T-helper 1 cell treated with Interleukin-12 subunit alpha and Interleukin-12 subunit beta and Interleukin-4 antibody, amounts not matched to agents 30 μg/mL and 1 μg/mL, for 36 hours (primary cell): ENCODE measurements around the gene DOK7.

ENCODE experiments used
- H3K27ac Mint-ChIP-seq: one replicate; pipeline ENCODE4 v1.8.0; 2021; ENCODE audit warnings: mild to moderate bottlenecking, mixed read lengths
- H3K27me3 Mint-ChIP-seq: one replicate; pipeline ENCODE4 v1.8.0; 2021; ENCODE audit warnings: low read depth, mixed read lengths
- H3K36me3 Mint-ChIP-seq: one replicate; pipeline ENCODE4 v1.8.0; 2021; ENCODE audit warnings: low read depth, mixed read lengths
- H3K4me1 Mint-ChIP-seq: one replicate; pipeline ENCODE4 v1.8.0; 2021; ENCODE audit warnings: low read depth, mixed read lengths
- H3K4me3 Mint-ChIP-seq: one replicate; pipeline ENCODE4 v1.8.0; 2021; ENCODE audit warnings: mild to moderate bottlenecking, moderate library complexity, mixed read lengths
- H3K9me3 Mint-ChIP-seq: one replicate; pipeline ENCODE4 v1.8.0; 2021; ENCODE audit warnings: mixed read lengths

The DOK7 gene

DNA sequence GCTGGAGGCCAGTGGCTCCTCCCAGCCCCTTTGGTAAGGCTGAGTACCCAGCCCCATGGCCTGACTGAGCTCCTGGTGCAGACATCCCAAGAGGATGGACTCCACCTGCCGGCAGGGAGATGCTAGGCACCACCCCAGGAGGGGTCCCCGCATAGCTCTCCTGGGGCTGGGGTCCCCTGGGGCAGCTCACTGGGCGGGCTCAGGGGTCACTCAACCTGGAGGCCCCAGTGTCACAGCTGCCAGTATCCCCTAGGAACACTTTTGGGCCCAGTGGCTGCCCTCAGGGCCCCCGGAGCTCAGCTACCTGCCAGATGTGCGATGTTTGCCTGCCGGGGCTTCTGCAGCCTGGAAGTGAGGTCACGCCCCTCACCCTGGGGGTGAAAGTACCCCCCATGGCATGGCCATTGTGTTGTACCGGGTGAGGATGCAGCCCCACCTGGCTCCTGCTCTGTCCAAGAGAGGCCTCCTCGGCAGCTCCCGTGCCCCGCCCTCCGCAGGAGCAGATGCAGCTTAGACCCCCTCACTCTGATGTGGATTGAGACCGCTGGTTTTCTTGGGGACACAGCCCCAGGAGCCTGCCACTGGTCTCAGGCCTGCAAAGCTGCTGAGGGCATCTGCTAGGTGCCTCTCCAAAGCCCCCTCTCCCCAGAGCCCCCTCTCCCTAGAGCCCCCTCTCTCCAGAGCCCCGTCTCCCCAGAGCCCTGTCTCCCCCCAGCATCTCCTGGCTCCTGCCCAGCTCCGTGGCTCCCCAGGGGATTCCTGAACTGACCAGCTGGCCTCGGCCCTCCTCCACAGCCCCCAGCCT, 28.0 kb upstream of the DOK7 start:
- no peaks in the 10 kb centered on the region for H3K4me1 Mint-ChIP-seq
- H3K9me3 Mint-ChIP-seq, result no peaks in the 10 kb centered on the region
- no peak overlapping the region for H3K4me3 Mint-ChIP-seq
- H3K27ac Mint-ChIP-seq, result no peak overlapping the region
- no peaks in the 10 kb centered on the region for H3K27me3 Mint-ChIP-seq
- H3K36me3 Mint-ChIP-seq, result no peaks in the 10 kb centered on the region

- Mint-ChIP-seq H3K36me3 (no peaks in the 10 kb centered on the region), H3K27me3 (no peaks in the 10 kb centered on the region), H3K9me3 (no peaks in the 10 kb centered on the region), H3K4me1 (no peaks in the 10 kb centered on the region), H3K4me3 (no peak overlapping the region), H3K27ac (no peak overlapping the region)
Measured at GRCh38 chr4:3435686-3435956, 27.5 kb upstream of the DOK7 start.

GRCh38 chr4:3436048-3436797, 26.9 kb upstream of the DOK7 start:
- no peaks in the 10 kb centered on the region for H3K4me1 Mint-ChIP-seq
- no peak overlapping the region for H3K4me3 Mint-ChIP-seq
- no peaks in the 10 kb centered on the region for H3K36me3 Mint-ChIP-seq
- H3K27ac Mint-ChIP-seq, result no peak overlapping the region
- H3K9me3 Mint-ChIP-seq, result no peaks in the 10 kb centered on the region
- no peaks in the 10 kb centered on the region for H3K27me3 Mint-ChIP-seq

DNA sequence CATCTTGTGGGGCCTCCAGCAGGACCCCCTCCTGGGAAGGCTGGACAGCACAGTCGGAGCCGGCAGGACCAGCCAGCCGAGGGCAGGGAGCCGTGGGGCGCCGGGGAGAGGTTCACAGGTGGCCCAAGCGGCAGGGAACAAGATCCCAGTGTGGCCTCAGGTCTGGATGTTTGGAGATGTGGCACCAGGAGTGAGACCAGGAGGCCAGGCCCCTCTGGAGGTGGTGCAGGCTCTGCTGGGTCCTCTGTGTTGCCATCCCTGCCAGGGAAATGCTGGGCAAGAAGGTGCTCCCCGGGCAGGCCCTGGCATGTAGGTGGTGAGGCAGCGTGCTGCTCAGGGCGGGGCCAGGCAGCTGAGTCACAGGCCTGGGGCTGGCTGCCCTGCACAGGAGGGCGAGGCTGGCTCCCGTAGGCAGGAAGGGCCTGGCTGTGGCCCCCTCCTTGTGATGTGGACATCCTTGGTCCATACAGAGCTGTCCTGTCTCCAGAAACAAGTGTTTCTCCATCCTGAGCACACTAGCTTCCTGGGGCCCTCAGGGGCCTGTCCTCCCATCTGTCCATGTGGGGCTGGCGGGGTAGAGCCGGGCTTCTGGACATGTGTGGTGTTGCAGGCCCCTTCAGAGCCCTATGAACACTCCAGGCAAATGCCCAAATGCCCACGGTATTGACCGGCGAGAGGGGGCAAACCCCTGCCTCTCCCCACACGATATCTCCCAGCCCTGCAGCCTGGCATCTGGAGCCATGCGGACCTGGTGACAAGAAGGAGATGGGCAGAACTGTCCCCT, 26.1 kb upstream of the DOK7 start:
- Mint-ChIP-seq H3K36me3 (no peaks in the 10 kb centered on the region), H3K9me3 (no peaks in the 10 kb centered on the region), H3K4me1 (no peaks in the 10 kb centered on the region), H3K4me3 (no peak overlapping the region), H3K27me3 (no peaks in the 10 kb centered on the region), H3K27ac (no peak overlapping the region)

DNA sequence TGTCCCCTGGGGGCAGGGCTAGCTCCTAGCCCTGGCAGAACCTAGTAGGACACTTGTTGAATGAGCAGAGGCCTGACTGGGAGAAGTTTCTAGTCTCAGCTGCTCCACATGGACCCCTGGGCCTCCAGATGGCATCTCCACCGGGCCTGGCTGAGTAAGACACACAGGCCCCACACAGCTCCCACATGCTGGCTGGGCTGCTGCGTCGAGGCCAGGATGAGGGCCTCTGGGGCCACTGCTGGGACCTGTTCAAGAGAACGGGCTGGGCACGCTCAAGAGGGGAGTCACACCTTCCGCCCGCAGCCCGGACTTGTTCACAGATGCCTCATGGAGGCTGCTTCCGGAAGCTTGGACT, 25.5 kb upstream of the DOK7 start:
- Mint-ChIP-seq H3K4me1 (no peaks in the 10 kb centered on the region), H3K27me3 (no peaks in the 10 kb centered on the region), H3K27ac (no peak overlapping the region), H3K9me3 (no peaks in the 10 kb centered on the region), H3K4me3 (no peak overlapping the region), H3K36me3 (no peaks in the 10 kb centered on the region)

- Mint-ChIP-seq H3K4me3 (no peak overlapping the region), H3K36me3 (no peaks in the 10 kb centered on the region), H3K9me3 (no peaks in the 10 kb centered on the region), H3K27me3 (no peaks in the 10 kb centered on the region), H3K27ac (no peak overlapping the region), H3K4me1 (no peaks in the 10 kb centered on the region)
Measured at GRCh38 chr4:3437998-3438846, 24.9 kb upstream of the DOK7 start.

DNA sequence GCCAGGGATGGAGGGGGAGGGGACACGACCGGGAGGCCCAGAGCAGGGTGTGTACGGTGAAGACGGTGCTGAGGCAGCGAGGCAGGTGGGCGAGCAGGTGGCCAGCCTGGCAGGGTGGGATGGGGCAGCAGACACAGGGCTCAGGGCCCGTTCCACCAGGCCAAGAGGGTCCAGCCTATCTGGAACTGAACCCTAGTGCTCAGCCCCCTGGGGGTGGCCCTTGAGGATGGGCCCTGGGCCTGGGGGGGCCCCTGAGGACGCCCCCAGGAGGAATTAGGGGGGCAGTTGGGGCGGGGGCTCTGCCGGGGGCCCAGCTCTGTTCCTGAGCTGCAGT, 24.3 kb upstream of the DOK7 start:
- H3K4me3 Mint-ChIP-seq, result no peak overlapping the region
- no peaks in the 10 kb centered on the region for H3K27me3 Mint-ChIP-seq
- no peaks in the 10 kb centered on the region for H3K9me3 Mint-ChIP-seq
- H3K4me1 Mint-ChIP-seq, result no peaks in the 10 kb centered on the region
- H3K36me3 Mint-ChIP-seq, result no peaks in the 10 kb centered on the region
- H3K27ac Mint-ChIP-seq, result no peak overlapping the region

DNA sequence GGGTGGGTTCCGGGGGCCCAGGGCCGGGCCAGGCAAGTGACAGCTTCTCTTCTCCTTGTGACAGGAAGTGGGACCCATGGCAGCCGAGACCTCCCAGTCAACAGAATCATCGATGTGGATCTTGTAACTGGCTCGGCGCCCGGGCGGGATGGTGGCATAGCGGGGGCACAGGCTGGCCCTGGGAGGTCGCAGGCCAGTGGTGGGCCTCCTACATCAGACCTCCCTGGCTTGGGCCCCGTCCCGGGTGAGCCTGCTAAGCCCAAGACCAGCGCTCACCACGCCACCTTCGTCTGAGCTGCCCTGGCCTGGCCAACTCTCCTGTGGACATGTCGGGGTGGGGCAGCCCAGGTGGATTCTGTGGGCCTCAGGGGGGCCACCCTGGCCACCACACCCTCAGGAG, 23.7 kb upstream of the DOK7 start:
- Mint-ChIP-seq H3K27me3 (no peaks in the 10 kb centered on the region), H3K9me3 (no peaks in the 10 kb centered on the region), H3K4me1 (no peaks in the 10 kb centered on the region), H3K36me3 (no peaks in the 10 kb centered on the region), H3K27ac (no peak overlapping the region), H3K4me3 (no peak overlapping the region)

DNA sequence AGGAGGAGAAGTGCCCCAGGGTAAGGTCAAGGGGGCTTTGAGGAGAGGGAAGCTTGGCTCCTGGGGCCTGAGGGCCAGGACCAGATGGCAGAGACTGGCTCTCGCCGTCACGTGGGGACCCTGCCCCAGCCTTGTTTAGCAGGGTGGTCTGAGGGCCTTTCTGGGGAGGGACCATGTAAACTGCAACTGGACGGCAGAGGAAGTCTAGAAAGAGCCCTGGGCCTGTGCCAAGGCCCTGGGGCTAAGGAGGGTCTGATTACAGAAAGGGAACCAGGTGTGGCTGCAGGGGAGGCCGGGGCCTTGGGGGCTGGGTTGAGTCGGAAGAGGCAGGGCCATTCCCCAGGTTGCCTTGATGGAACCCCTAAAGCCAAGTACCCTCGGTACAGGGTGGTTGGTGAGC, 23.1 kb upstream of the DOK7 start:
- Mint-ChIP-seq H3K27ac (no peak overlapping the region), H3K27me3 (no peaks in the 10 kb centered on the region), H3K4me1 (no peaks in the 10 kb centered on the region), H3K4me3 (no peak overlapping the region), H3K9me3 (no peaks in the 10 kb centered on the region), H3K36me3 (no peaks in the 10 kb centered on the region)

DNA sequence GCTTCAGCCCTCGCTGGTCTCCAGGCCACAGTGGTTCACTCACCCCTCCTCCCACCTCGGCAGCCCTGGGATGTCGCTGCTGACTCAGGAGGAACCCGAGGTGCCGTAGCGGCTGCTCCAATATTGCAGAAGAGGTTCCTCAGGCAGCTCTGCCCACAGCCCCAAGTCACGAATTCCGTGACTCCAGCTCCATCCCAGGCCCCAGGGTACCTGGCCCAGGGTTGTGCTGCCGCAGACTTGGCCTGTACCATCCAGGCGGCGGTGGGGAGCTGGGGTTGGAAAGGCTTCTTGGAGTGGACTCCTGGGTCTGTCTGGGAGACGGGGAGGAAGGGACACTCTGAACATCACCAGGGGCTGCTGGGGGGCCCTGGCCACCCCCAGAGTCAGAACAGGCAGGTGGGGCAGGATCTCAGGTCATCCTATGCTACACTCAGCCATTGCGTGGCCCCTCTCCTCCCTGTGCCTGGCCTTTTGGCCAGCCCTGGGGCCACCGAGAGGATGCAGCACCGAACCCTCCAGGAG, 22.1 kb upstream of the DOK7 start:
- no peaks in the 10 kb centered on the region for H3K27me3 Mint-ChIP-seq
- no peak overlapping the region for H3K27ac Mint-ChIP-seq
- H3K4me1 Mint-ChIP-seq, result no peaks in the 10 kb centered on the region
- H3K36me3 Mint-ChIP-seq, result no peaks in the 10 kb centered on the region
- no peak overlapping the region for H3K4me3 Mint-ChIP-seq
- H3K9me3 Mint-ChIP-seq, result no peaks in the 10 kb centered on the region

DNA sequence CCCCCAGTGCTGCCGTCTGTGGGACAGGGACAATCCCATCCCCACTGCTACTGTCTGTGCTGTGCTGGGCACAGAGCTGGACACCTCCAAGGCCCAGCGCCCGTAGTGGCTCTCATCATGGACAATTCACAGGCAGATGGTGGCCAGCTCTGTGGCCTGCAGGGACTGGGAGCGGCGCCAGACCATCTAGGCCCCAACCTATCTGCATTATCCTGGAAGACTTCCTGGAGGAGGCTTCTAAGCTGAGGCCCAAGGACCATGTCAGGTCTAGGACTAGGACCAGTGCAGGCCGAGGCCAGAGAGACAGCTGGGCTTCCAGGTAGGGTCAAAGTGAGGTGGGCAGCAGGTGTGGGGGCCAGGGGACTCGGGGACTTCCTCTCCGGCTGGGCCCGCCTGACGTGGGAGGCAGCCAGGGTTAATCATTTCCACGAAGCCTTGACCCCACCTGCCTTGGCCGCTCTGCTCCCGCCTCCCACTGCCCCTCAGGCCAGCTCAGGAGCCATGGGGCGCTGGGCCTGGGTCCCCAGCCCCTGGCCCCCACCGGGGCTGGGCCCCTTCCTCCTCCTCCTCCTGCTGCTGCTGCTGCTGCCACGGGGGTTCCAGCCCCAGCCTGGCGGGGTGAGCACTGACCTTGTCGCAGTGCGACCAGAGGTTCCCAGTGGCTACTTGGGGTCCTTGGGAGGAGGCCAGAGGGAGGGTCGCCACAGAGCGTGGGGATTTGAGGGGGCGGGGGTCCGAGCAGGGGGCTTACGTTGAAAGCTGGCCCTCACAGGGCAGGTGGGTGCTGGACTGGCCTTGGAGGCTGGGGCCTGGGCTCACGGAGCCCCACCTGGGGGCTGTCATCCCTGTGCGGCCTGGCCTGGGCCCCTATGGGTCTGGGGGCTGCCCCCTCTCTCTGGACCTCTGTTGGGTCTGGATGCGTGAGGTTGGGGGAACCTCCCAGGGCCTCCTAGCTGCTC, 21.3 kb upstream of the DOK7 start, which contains the start of gene HGFAC:
Gene HGFAC, plus strand, starts transcription at position 468 of the 959 bp plus-strand sequence. Its CDS starts 34 bp downstream, at position 502.
- H3K4me1 Mint-ChIP-seq, result no peaks in the 10 kb centered on the region
- H3K36me3 Mint-ChIP-seq, result no peaks in the 10 kb centered on the region
- no peak within 1 kb of the TSS for H3K27ac Mint-ChIP-seq
- H3K4me3 Mint-ChIP-seq, result no peak within 1 kb of the TSS
- H3K27me3 Mint-ChIP-seq, result no peaks in the 10 kb centered on the region
- no peaks in the 10 kb centered on the region for H3K9me3 Mint-ChIP-seq

GRCh38 chr4:3442460-3442958, 20.6 kb upstream of the DOK7 start:
- Mint-ChIP-seq H3K4me1 (no peaks in the 10 kb centered on the region), H3K4me3 (no peak overlapping the region), H3K36me3 (no peaks in the 10 kb centered on the region), H3K27ac (no peak overlapping the region), H3K27me3 (no peaks in the 10 kb centered on the region), H3K9me3 (no peaks in the 10 kb centered on the region)

DNA sequence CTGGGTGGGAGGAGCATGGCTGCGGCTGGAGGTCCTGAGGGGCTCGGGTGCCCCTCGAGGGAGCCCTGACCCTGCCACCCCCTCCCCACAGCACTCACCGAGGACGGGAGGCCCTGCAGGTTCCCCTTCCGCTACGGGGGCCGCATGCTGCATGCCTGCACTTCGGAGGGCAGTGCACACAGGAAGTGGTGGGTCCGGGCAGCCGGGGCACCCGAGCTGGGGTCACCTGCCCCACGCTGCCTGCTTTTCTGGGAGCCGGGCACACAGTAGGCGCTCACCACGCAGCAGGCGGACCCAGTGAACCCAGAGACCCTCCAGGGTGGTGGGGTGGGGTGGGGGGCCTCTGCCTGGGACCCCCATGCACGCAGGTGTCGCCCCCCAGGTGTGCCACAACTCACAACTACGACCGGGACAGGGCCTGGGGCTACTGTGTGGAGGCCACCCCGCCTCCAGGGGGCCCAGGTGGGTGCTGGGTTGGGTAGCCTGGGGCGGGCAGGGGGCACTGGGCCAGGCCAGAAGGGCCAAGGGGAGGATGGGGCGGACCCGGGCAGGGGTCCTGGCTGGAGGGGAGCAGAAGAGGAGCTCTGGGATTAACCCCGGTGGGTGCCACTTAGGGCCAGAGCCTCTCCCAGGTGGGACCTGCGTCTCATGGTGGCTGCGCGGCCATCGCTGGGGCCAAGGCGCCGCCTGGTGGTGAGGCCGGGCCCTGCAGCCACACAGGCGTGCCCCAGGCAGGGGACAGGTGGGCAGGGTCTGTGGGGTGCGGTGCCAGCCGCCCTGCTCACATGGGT, 20.0 kb upstream of the DOK7 start:
- H3K27me3 Mint-ChIP-seq, result no peaks in the 10 kb centered on the region
- H3K9me3 Mint-ChIP-seq, result no peaks in the 10 kb centered on the region
- no peaks in the 10 kb centered on the region for H3K36me3 Mint-ChIP-seq

More for the DNA sequence above, 20.0 kb upstream of the DOK7 start:
- H3K4me1 Mint-ChIP-seq, result no peaks in the 10 kb centered on the region
- no peak overlapping the region for H3K27ac Mint-ChIP-seq
- no peak overlapping the region for H3K4me3 Mint-ChIP-seq
